ENCODE results near the gene SBK2. TPM values are rescaled to one million over a fixed set of nuclear protein-coding genes. Genes with fewer than 3 reads are reported as not detected.
"Not testable (repeated sequence)": the region's sequence is repeated elsewhere in the genome, so short reads cannot be mapped to it uniquely, and the experiment has no call there.

Gene SBK2
- total and polyA plus RNA-seq, 2 donors (not counting 3 experiments of a cell fraction or from before 2014, with no cell fraction given): not detected

GRCh38 chr19:55584871-55585270 lies 47.9 kb upstream of the SBK2 start:
- Histone ChIP-seq H3K36me3 (ENCODE audit: control insufficient read depth in 2 of 2, extremely low read depth in 1 of 2, insufficient read depth in 2 of 2, low read length in 2 of 2) (no peaks in the 10 kb centered on the region), H3K27ac (ENCODE audit: insufficient read depth, low read depth, low read length) (no peak overlapping the region), H4K20me1 (replicated peaks; ENCODE audit: control insufficient read depth, extremely low read depth, insufficient read depth, low read length) (no peaks in the 10 kb centered on the region), H3K9me1 (replicated peaks; ENCODE audit: control insufficient read depth, extremely low read depth, insufficient read depth, low read length) (no peaks in the 10 kb centered on the region), H3K9ac (replicated peaks; ENCODE audit: extremely low read depth, insufficient read depth, low read length) (no peak overlapping the region), H3K4me2 (ENCODE audit: insufficient read depth, low read length) (no peak overlapping the region), H3K4me1 (ENCODE audit: control insufficient read depth, extremely low read depth, insufficient read depth, low read length) (peaks cover 4% of the 10 kb centered on the region), H2AFZ (ENCODE audit: low read depth, low read length) (no peak overlapping the region), H3K79me2 (ENCODE audit: control insufficient read depth, insufficient read depth, low read length) (peaks cover 7% of the 10 kb centered on the region), H3K9me3 (replicated peaks; ENCODE audit: control insufficient read depth, insufficient read depth, low read length) (no peaks in the 10 kb centered on the region), H3K27me3 (ENCODE audit: control insufficient read depth in 2 of 2, insufficient read depth in 2 of 2, low read length in 2 of 2) (peaks cover 4 to 7% of the 10 kb centered on the region in 2 experiments), H3K4me3 (replicated peaks in 1 of 3; ENCODE audit: insufficient read depth in 1 of 3, low read depth in 1 of 3, low read length in 3 of 3) (no peak overlapping the region)
- intact Hi-C loops (cut with micrococcal nuclease): no loop called here
- no peak for TF ChIP-seq POLR2AphosphoS5 (IDR thresholded peaks at IDR 0.05; ENCODE audit: insufficient read depth, low read depth, low read length)
- TF ChIP-seq EZH2 (IDR thresholded peaks at IDR 0.05; ENCODE audit: borderline replicate concordance, low read depth, low read length, severe bottlenecking): no peak
- no peak for TF ChIP-seq GATA2 (IDR thresholded peaks at IDR 0.05; ENCODE audit: insufficient read depth, insufficient read length, low read depth, low read length)
- no peak for TF ChIP-seq CTCF (IDR thresholded peaks at IDR 0.05; ENCODE audit: extremely low read depth in 1 of 2, insufficient read depth in 1 of 2, low read depth in 1 of 2, low read length in 2 of 2)
- TF ChIP-seq MAX (IDR thresholded peaks at IDR 0.05; ENCODE audit: insufficient read depth, insufficient read length): no peak
- no peak for TF ChIP-seq FOS (IDR thresholded peaks at IDR 0.05; ENCODE audit: borderline replicate concordance, insufficient read depth, low read length)
- dilution Hi-C loops (cut with MboI; ENCODE audit: extremely low pct_ligation_motif_present, low sequenced_read_pairs): no loop called here
- no peak for DNase-seq (ENCODE audit: low read depth, low spot score)
- no peak for FAIRE-seq
- BruUV-seq (replicated peaks): no TSS peak
- POLR2A ChIA-PET: interaction anchor here (0.5 to 0.6 kb wide), 2 partner anchors 12 to 62 kb away, joined by 3 to 10 read pairs; no protein-coding TSS in a partner anchor
- CTCF ChIA-PET: interaction anchor here (1.0 kb wide), 1 partner anchor 19 kb away, joined by 3 read pairs; no protein-coding TSS in a partner anchor

- H3K27ac ChIP-seq (ENCODE audit: insufficient read depth, low read depth, low read length); intact Hi-C loops (cut with micrococcal nuclease); H3K9ac ChIP-seq (replicated peaks; ENCODE audit: extremely low read depth, insufficient read depth, low read length); BruUV-seq (replicated peaks); H3K4me1 ChIP-seq (ENCODE audit: control insufficient read depth, extremely low read depth, insufficient read depth, low read length); H4K20me1 ChIP-seq (replicated peaks; ENCODE audit: control insufficient read depth, extremely low read depth, insufficient read depth, low read length); FAIRE-seq; H3K9me1 ChIP-seq (replicated peaks; ENCODE audit: control insufficient read depth, extremely low read depth, insufficient read depth, low read length); H3K9me3 ChIP-seq (replicated peaks; ENCODE audit: control insufficient read depth, insufficient read depth, low read length); DNase-seq (ENCODE audit: low read depth, low spot score); H3K4me3 ChIP-seq (replicated peaks in 1 of 3; ENCODE audit: insufficient read depth in 1 of 3, low read depth in 1 of 3, low read length in 3 of 3); dilution Hi-C loops (cut with MboI; ENCODE audit: extremely low pct_ligation_motif_present, low sequenced_read_pairs); H3K36me3 ChIP-seq (ENCODE audit: control insufficient read depth in 2 of 2, extremely low read depth in 1 of 2, insufficient read depth in 2 of 2, low read length in 2 of 2); H2AFZ ChIP-seq (ENCODE audit: low read depth, low read length); H3K27me3 ChIP-seq (ENCODE audit: control insufficient read depth in 2 of 2, insufficient read depth in 2 of 2, low read length in 2 of 2); H3K4me2 ChIP-seq (ENCODE audit: insufficient read depth, low read length): not testable (repeated sequence)
- POLR2A ChIA-PET: interaction anchor here (0.7 kb wide), 1 partner anchor 73 kb away, joined by 8 read pairs; no protein-coding TSS in a partner anchor
- CTCF ChIA-PET: interaction anchor here (0.9 to 1.4 kb wide), 5 partner anchors 22 to 67 kb away, joined by 3 to 5 read pairs (median 3); partner anchors contain the start of gene ZNF865
- H3K79me2 ChIP-seq (ENCODE audit: control insufficient read depth, insufficient read depth, low read length): peaks cover 12% of the 10 kb centered on the region
Observed at GRCh38 chr19:55583897-55584296, 47.0 kb upstream of the SBK2 start.

GRCh38 chr19:55582284-55582683 lies 45.4 kb upstream of the SBK2 start:
- H3K27ac ChIP-seq (ENCODE audit: insufficient read depth, low read depth, low read length); BruUV-seq (replicated peaks); H3K9ac ChIP-seq (replicated peaks; ENCODE audit: extremely low read depth, insufficient read depth, low read length); DNase-seq (ENCODE audit: low read depth, low spot score); FAIRE-seq; H3K27me3 ChIP-seq (ENCODE audit: control insufficient read depth in 2 of 2, insufficient read depth in 2 of 2, low read length in 2 of 2); H3K4me1 ChIP-seq (ENCODE audit: control insufficient read depth, extremely low read depth, insufficient read depth, low read length); H3K36me3 ChIP-seq (ENCODE audit: control insufficient read depth in 2 of 2, extremely low read depth in 1 of 2, insufficient read depth in 2 of 2, low read length in 2 of 2); dilution Hi-C loops (cut with MboI; ENCODE audit: extremely low pct_ligation_motif_present, low sequenced_read_pairs); H3K4me2 ChIP-seq (ENCODE audit: insufficient read depth, low read length); H2AFZ ChIP-seq (ENCODE audit: low read depth, low read length); H4K20me1 ChIP-seq (replicated peaks; ENCODE audit: control insufficient read depth, extremely low read depth, insufficient read depth, low read length); H3K9me3 ChIP-seq (replicated peaks; ENCODE audit: control insufficient read depth, insufficient read depth, low read length); H3K9me1 ChIP-seq (replicated peaks; ENCODE audit: control insufficient read depth, extremely low read depth, insufficient read depth, low read length); intact Hi-C loops (cut with micrococcal nuclease); H3K4me3 ChIP-seq (replicated peaks in 1 of 3; ENCODE audit: insufficient read depth in 1 of 3, low read depth in 1 of 3, low read length in 3 of 3): not testable (repeated sequence)
- ChIA-PET POLR2A (interaction anchor here (1.5 kb wide), 1 partner anchor 17 kb away, joined by 5 read pairs; the partner anchor contains the start of gene FIZ1), CTCF (interaction anchor here (1.1 kb wide), 1 partner anchor 9 kb away, joined by 3 read pairs; no protein-coding TSS in a partner anchor)
- peaks cover 12% of the 10 kb centered on the region for H3K79me2 ChIP-seq (ENCODE audit: control insufficient read depth, insufficient read depth, low read length)

All from endothelial cell of umbilical vein (primary cell).